Measurements from ENCODE around the gene TEKT5. TPM values are rescaled to one million over a fixed set of nuclear protein-coding genes. Genes with fewer than 3 reads are reported as not detected.

TEKT5 gene
- total RNA-seq, 2 donors from 2014 or later: 0.36 to 3.9 TPM

GRCh38 chr16:10666291-10666690 is 28.4 kb downstream of the TEKT5 start:
- no peak overlapping the region for H3K4me3 ChIP-seq
- WGBS: 88% methylated on average over 4 of the region's 4 CpGs
- intact Hi-C loops (cut with DNase I): no loop called here
- no peaks in the 10 kb centered on the region for H3K9me3 ChIP-seq
- no peaks in the 10 kb centered on the region for H3K27me3 ChIP-seq (replicated peaks; ENCODE audit: insufficient read depth)
- no peak overlapping the region for H3K27ac ChIP-seq
- TF ChIP-seq POLR2AphosphoS5 (IDR thresholded peaks at IDR 0.05) (no peak), CTCF (IDR thresholded peaks at IDR 0.05) (no peak), POLR2A (IDR thresholded peaks at IDR 0.05) (no peak)
- H3K36me3 ChIP-seq: no peaks in the 10 kb centered on the region
- no peak for DNase-seq (ENCODE audit: low spot score)
- H3K4me1 ChIP-seq (replicated peaks): no peaks in the 10 kb centered on the region

DNA sequence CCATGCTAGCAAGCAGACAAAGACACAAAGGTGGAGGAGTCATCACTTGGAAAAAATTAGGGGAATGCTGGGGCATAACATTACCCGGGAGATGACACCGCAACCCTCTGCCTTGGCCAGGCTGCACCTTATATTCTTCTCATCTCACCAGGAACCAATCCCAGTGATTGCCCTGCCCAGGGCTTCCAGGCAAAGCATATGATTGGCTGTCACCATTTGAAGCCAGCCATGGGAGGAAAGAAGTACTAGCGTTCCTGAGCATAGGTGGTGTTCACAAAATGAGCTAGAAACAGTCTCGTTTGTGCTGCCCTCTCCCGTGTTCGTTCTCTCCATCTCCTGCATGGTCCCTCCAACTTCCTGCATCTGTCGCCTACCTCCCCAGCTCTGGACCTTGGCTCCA is 29.6 kb downstream of the TEKT5 start:
- no peak overlapping the region for H3K4me3 ChIP-seq
- intact Hi-C loops (cut with DNase I): no loop called here
- DNase-seq (ENCODE audit: low spot score): no peak
- WGBS: 70% methylated on average over 7 of the region's 7 CpGs
- H3K27me3 ChIP-seq (replicated peaks; ENCODE audit: insufficient read depth): no peaks in the 10 kb centered on the region
- no peaks in the 10 kb centered on the region for H3K4me1 ChIP-seq (replicated peaks)
- H3K27ac ChIP-seq: no peak overlapping the region
- H3K36me3 ChIP-seq: no peaks in the 10 kb centered on the region
- no peak for TF ChIP-seq POLR2A (IDR thresholded peaks at IDR 0.05)
- no peak for TF ChIP-seq POLR2AphosphoS5 (IDR thresholded peaks at IDR 0.05)
- TF ChIP-seq CTCF (IDR thresholded peaks at IDR 0.05): no peak
- no peaks in the 10 kb centered on the region for H3K9me3 ChIP-seq

DNA sequence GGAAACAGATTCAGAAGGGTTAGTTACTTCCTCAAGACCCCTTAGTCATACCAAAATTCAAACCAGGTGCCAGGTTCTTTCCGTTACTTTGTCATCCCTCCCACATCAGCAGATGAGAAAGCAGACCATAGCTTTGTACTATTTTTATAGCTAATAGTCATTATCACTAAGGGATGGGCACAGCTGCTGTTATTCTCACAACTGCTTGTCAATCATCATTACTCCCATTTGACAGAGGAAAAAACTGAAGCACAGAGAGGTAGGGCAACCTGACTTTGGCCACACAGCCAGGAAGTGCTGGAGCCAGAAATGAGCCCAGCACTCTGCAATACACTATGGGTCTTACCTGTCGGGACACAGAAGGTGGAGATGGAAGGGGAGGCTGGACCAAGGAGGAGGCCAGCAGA is 30.0 kb downstream of the TEKT5 start:
- H3K4me3 ChIP-seq: no peak overlapping the region
- TF ChIP-seq POLR2A (IDR thresholded peaks at IDR 0.05) (no peak), POLR2AphosphoS5 (IDR thresholded peaks at IDR 0.05) (no peak), CTCF (IDR thresholded peaks at IDR 0.05) (no peak)
- H3K27me3 ChIP-seq (replicated peaks; ENCODE audit: insufficient read depth): no peaks in the 10 kb centered on the region
- no peaks in the 10 kb centered on the region for H3K4me1 ChIP-seq (replicated peaks)
- H3K36me3 ChIP-seq: no peaks in the 10 kb centered on the region
- H3K27ac ChIP-seq: no peak overlapping the region
- H3K9me3 ChIP-seq: no peaks in the 10 kb centered on the region
- DNase-seq (ENCODE audit: low spot score): no peak
- intact Hi-C loops (cut with DNase I): no loop called here
- WGBS: 89% methylated on average over 2 of the region's 2 CpGs

- TF ChIP-seq POLR2AphosphoS5 (IDR thresholded peaks at IDR 0.05): no peak
- TF ChIP-seq POLR2A (IDR thresholded peaks at IDR 0.05): no peak
- no peak for TF ChIP-seq CTCF (IDR thresholded peaks at IDR 0.05)
- DNase-seq (ENCODE audit: low spot score): no peak
- no peak overlapping the region for H3K4me3 ChIP-seq
- no peaks in the 10 kb centered on the region for H3K9me3 ChIP-seq
- H3K36me3 ChIP-seq: no peaks in the 10 kb centered on the region
- H3K27ac ChIP-seq: no peak overlapping the region
- 65% methylated on average over 4 of the region's 4 CpGs for WGBS
- intact Hi-C loops (cut with DNase I): no loop called here
- H3K4me1 ChIP-seq (replicated peaks): no peaks in the 10 kb centered on the region
- no peaks in the 10 kb centered on the region for H3K27me3 ChIP-seq (replicated peaks; ENCODE audit: insufficient read depth)
Observed at GRCh38 chr16:10663744-10664143, 31.0 kb downstream of the TEKT5 start.

GRCh38 chr16:10663146-10663545 is 31.6 kb downstream of the TEKT5 start:
- DNase-seq (ENCODE audit: low spot score): no peak
- WGBS: 25% methylated on average over 1 of the region's 1 CpG
- intact Hi-C loops (cut with DNase I): no loop called here
- H3K4me1 ChIP-seq (replicated peaks): no peaks in the 10 kb centered on the region
- no peaks in the 10 kb centered on the region for H3K9me3 ChIP-seq
- no peak overlapping the region for H3K4me3 ChIP-seq
- no peak for TF ChIP-seq POLR2A (IDR thresholded peaks at IDR 0.05)
- no peak for TF ChIP-seq CTCF (IDR thresholded peaks at IDR 0.05)
- TF ChIP-seq POLR2AphosphoS5 (IDR thresholded peaks at IDR 0.05): no peak
- H3K36me3 ChIP-seq: no peaks in the 10 kb centered on the region
- no peak overlapping the region for H3K27ac ChIP-seq
- H3K27me3 ChIP-seq (replicated peaks; ENCODE audit: insufficient read depth): no peaks in the 10 kb centered on the region
